Measurements from ENCODE around the gene OXNAD1. TPM values are rescaled to one million over a fixed set of nuclear protein-coding genes. Genes with fewer than 3 reads are reported as not detected.

The OXNAD1 gene
- total RNA-seq, 1 experiment from 2014 or later = 23.7 TPM

DNA sequence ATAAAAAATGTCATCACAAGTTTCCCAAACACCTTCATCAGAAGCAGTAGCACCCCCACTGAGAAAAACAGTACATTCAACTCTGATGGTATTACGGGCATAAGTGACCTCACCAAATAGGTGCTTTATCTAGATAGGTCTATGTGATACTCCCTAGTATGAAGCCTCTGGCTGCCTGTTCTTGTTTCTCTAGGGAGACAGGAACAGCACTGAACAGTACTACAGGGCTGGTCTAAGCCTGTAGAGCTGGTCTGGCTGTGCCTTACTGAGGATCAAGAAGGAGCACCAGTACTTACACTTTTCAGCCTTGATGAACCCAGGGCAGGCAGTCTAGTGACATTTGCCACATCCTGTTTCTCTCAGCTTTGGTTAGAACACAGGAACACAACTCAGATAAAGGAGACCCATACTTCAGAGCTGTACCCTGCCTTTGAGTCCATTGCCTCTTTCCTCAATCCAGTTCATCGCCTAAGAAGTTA, 35.9 kb downstream of the OXNAD1 start:
- peaks cover 36 to 38% of the 10 kb centered on the region in 2 experiments for H3K4me1 Mint-ChIP-seq
- Histone ChIP-seq H3K23me2 (ENCODE audit: insufficient read length, low read depth, low read length, poor library complexity, severe bottlenecking) (no peaks in the 10 kb centered on the region), H4K20me1 (ENCODE audit: control insufficient read depth, insufficient read depth, insufficient read length) (no peaks in the 10 kb centered on the region)

More for the DNA sequence above, 35.9 kb downstream of the OXNAD1 start:
- H3K27ac ChIP-seq (ENCODE audit: insufficient read length, low read depth, low read length) = no peak overlapping the region
- no peak overlapping the region for H4K91ac ChIP-seq (ENCODE audit: insufficient read length, low read depth, low read length)
- H2BK15ac ChIP-seq (ENCODE audit: low read depth, low read length) = no peak overlapping the region
- no peak overlapping the region for H3K23ac ChIP-seq (ENCODE audit: insufficient read length, low read depth, low read length)
- H3K18ac ChIP-seq (ENCODE audit: insufficient read length, low read depth, low read length) = no peak overlapping the region
- no peak overlapping the region for H3K56ac ChIP-seq (ENCODE audit: insufficient read length, low read depth, low read length)
- no CpG with 5 or more reads among the region's 2 CpGs for WGBS (ENCODE audit: extremely low coverage, insufficient read length, low lambda C conversion rate)
- no peaks in the 10 kb centered on the region for H3K79me2 ChIP-seq (ENCODE audit: insufficient read depth, low read length)
- TF ChIP-seq, protein P1, sequence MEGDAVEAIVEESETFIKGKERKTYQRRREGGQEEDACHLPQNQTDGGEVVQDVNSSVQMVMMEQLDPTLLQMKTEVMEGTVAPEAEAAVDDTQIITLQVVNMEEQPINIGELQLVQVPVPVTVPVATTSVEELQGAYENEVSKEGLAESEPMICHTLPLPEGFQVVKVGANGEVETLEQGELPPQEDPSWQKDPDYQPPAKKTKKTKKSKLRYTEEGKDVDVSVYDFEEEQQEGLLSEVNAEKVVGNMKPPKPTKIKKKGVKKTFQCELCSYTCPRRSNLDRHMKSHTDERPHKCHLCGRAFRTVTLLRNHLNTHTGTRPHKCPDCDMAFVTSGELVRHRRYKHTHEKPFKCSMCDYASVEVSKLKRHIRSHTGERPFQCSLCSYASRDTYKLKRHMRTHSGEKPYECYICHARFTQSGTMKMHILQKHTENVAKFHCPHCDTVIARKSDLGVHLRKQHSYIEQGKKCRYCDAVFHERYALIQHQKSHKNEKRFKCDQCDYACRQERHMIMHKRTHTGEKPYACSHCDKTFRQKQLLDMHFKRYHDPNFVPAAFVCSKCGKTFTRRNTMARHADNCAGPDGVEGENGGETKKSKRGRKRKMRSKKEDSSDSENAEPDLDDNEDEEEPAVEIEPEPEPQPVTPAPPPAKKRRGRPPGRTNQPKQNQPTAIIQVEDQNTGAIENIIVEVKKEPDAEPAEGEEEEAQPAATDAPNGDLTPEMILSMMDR (conservative IDR thresholded peaks at IDR 0.05) = no peak
- H2BK20ac ChIP-seq (ENCODE audit: low read depth, low read length, poor library complexity, severe bottlenecking) = no peak overlapping the region
- no peak overlapping the region for H2BK12ac ChIP-seq (ENCODE audit: insufficient read length, low read depth, low read length)
- no peaks in the 10 kb centered on the region for H3K9me3 ChIP-seq (ENCODE audit: control insufficient read depth, low read depth, low read length)
- Mint-ChIP-seq H3K9me3 (peaks cover 0 to 6% of the 10 kb centered on the region in 2 experiments; a peak in 4 of 5 replicates), H3K36me3 (ENCODE audit: insufficient read depth in 1 of 3, low read depth in 3 of 3) (peaks cover 31 to 43% (median 40%) of the 10 kb centered on the region in 3 experiments), H3K27ac (peak overlapping the region; percentile 9 to 99 (median 94); a peak in 5 of 7 replicates), H3K4me3 (no peak overlapping the region), H3K27me3 (ENCODE audit: low read depth) (no peaks in the 10 kb centered on the region)
- H3K9ac ChIP-seq (ENCODE audit: extremely low read depth, insufficient read length, low read length) = no peak overlapping the region
- H4K8ac ChIP-seq (replicated peaks; ENCODE audit: insufficient read length, low read depth, low read length) = no peak overlapping the region
- no peak overlapping the region for H2AK5ac ChIP-seq (ENCODE audit: insufficient read length, low read length)
- H2BK5ac ChIP-seq (ENCODE audit: insufficient read length, low read length) = no peak overlapping the region
- no peak overlapping the region for H3K4ac ChIP-seq (ENCODE audit: low read depth, low read length)
- no peak overlapping the region for H3K14ac ChIP-seq (ENCODE audit: insufficient read depth, low read length)
- H3K27me3 ChIP-seq (ENCODE audit: insufficient read depth, low read length) = no peaks in the 10 kb centered on the region
- DNase-seq = no peak
- H4K5ac ChIP-seq (ENCODE audit: insufficient read length, low read depth, low read length) = no peak overlapping the region
- H3K4me1 ChIP-seq (ENCODE audit: insufficient read depth, low read length) = peaks cover 20% of the 10 kb centered on the region; the same call in 1 of the 2 replicates
- no peak overlapping the region for H2BK120ac ChIP-seq (ENCODE audit: low read depth, low read length, poor library complexity, severe bottlenecking)
- H3K4me2 ChIP-seq (ENCODE audit: insufficient read depth, insufficient read length, low read length) = no peak overlapping the region
- no peaks in the 10 kb centered on the region for H3K79me1 ChIP-seq (ENCODE audit: insufficient read depth, low read depth, low read length, poor library complexity, severe bottlenecking)
- no peak overlapping the region for H2AFZ ChIP-seq (ENCODE audit: low read length)
- H3T11ph ChIP-seq (ENCODE audit: low read length) = no peak overlapping the region
